ENCODE measurements around the gene PRR12. TPM values are rescaled to one million over a fixed set of nuclear protein-coding genes. Genes with fewer than 3 reads are reported as not detected.

Gene PRR12
- total and polyA plus RNA-seq, 11 donors: 8.0 to 20.0 (median 14.2) TPM

GRCh38 chr19:49609499-49610092 lies 18.6 kb downstream of the PRR12 start:
- intact Hi-C loops (cut with DNase I): no loop called here
- ATAC-seq: no peak
- DNase-seq: no peak

GRCh38 chr19:49613374-49613773 lies 22.4 kb downstream of the PRR12 start:
- peaks cover 0 to 17% (median 2%) of the 10 kb centered on the region in 12 donors for H3K4me1 ChIP-seq
- no peak overlapping the region for H3K27ac ChIP-seq
- no peaks in the 10 kb centered on the region for H3K27me3 ChIP-seq
- no peak for TF ChIP-seq POLR2A (IDR thresholded peaks at IDR 0.05)
- TF ChIP-seq CTCF (IDR thresholded peaks at IDR 0.05): no peak
- intact Hi-C loops (cut with DNase I): no loop called here
- peaks cover 0 to 73% (median 61%) of the 10 kb centered on the region in 9 donors for H3K36me3 ChIP-seq
- 48 to 59% (median 53%) methylated on average over 4 of the region's 4 CpGs for WGBS, 4 donors
- ATAC-seq (peak in 3 of 4 donors; percentile 10 to 40 (median 10)), DNase-seq (no peak)
- H3K4me3 ChIP-seq: no peak overlapping the region
- peaks cover 0 to 3% (median 0%) of the 10 kb centered on the region in 12 donors for H3K9me3 ChIP-seq

More at GRCh38 chr19:49609499-49610092, 18.6 kb downstream of the PRR12 start:
- no peak for TF ChIP-seq POLR2A (IDR thresholded peaks at IDR 0.05)
- TF ChIP-seq CTCF (IDR thresholded peaks at IDR 0.05): no peak
- Histone ChIP-seq H3K4me3 (no peak overlapping the region), H3K9me3 (no peaks in the 10 kb centered on the region), H3K27ac (no peak overlapping the region), H3K36me3 (peaks cover 0 to 75% (median 63%) of the 10 kb centered on the region in 9 donors), H3K27me3 (no peaks in the 10 kb centered on the region), H3K4me1 (peaks cover 0 to 17% (median 2%) of the 10 kb centered on the region in 12 donors)
- WGBS, 4 donors: 95 to 97% (median 97%) methylated on average over 12 of the region's 12 CpGs

GRCh38 chr19:49614096-49614833 lies 23.3 kb downstream of the PRR12 start:
- TF ChIP-seq CTCF (IDR thresholded peaks at IDR 0.05): no peak
- no peak for TF ChIP-seq POLR2A (IDR thresholded peaks at IDR 0.05)

GRCh38 chr19:49615861-49616260 lies 24.9 kb downstream of the PRR12 start:
- H3K9me3 ChIP-seq: peaks cover 0 to 3% (median 0%) of the 10 kb centered on the region in 12 donors
- DNase-seq (no peak), ATAC-seq (no peak)
- peaks cover 0 to 70% (median 61%) of the 10 kb centered on the region in 9 donors for H3K36me3 ChIP-seq
- intact Hi-C loops (cut with DNase I): no loop called here
- 95 to 98% (median 96%) methylated on average over 23 of the region's 23 CpGs for WGBS, 4 donors
- no peak for TF ChIP-seq POLR2A (IDR thresholded peaks at IDR 0.05)
- no peak for TF ChIP-seq CTCF (IDR thresholded peaks at IDR 0.05)
- no peaks in the 10 kb centered on the region for H3K27me3 ChIP-seq
- no peak overlapping the region for H3K4me3 ChIP-seq
- H3K4me1 ChIP-seq: peaks cover 0 to 17% (median 2%) of the 10 kb centered on the region in 12 donors
- no peak overlapping the region for H3K27ac ChIP-seq

More at GRCh38 chr19:49614096-49614833, 23.3 kb downstream of the PRR12 start:
- Histone ChIP-seq H3K4me1 (peaks cover 0 to 17% (median 2%) of the 10 kb centered on the region in 12 donors), H3K4me3 (no peak overlapping the region), H3K36me3 (peaks cover 0 to 73% (median 61%) of the 10 kb centered on the region in 9 donors), H3K9me3 (peaks cover 0 to 3% (median 0%) of the 10 kb centered on the region in 12 donors), H3K27me3 (no peaks in the 10 kb centered on the region), H3K27ac (no peak overlapping the region)
- DNase-seq (no peak), ATAC-seq (peak in 2 of 4 donors; percentile 14 to 18)
- intact Hi-C loops (cut with DNase I): no loop called here
- WGBS, 4 donors: 83 to 91% (median 87%) methylated on average over 15 to 19 of the region's 19 CpGs
